CD4-positive, CD25-positive, alpha-beta regulatory T cell (primary cell): Measurements from ENCODE around the gene DNAH1. TPM values are rescaled to one million over a fixed set of nuclear protein-coding genes. Genes with fewer than 3 reads are reported as not detected.
A peak's percentile ranks its signal among the peaks of the same experiment; 100 is the strongest.

Source experiments
- ATAC-seq, 2 donors: fragments of 150-1000 bp; cut with Tn5 transposase; one replicate each; pipeline ENCODE4 v1.10.0; 2021; ENCODE audit warnings: low read depth in 2 of 2, moderate number of reproducible peaks in 2 of 2, moderate library complexity in 1 of 2
- DNase-seq, 3 donors: peaks; one replicate each; pipeline versions ENCODE4 v3.0.0 to v3.0.0-alpha.2; 2012 to 2022; ENCODE audit warnings: mixed read lengths in 1 of 3
- H3K27ac ChIP-seq: one replicate; pipeline ENCODE4 v1.7.0; 2013; ENCODE audit warnings: mild to moderate bottlenecking, low read length; ENCODE audit not compliant: insufficient read depth, poor library complexity, severe bottlenecking
- H3K27me3 ChIP-seq: one replicate; pipeline ENCODE4 v1.7.0; 2013; ENCODE audit warnings: low read length; ENCODE audit not compliant: control insufficient read depth, insufficient read depth
- H3K36me3 ChIP-seq: one replicate; pipeline ENCODE4 v1.7.0; 2013; ENCODE audit warnings: mild to moderate bottlenecking, low read length, moderate library complexity; ENCODE audit not compliant: control insufficient read depth, insufficient read depth
- H3K4me1 ChIP-seq: 2 replicates; pipeline ENCODE4 v1.7.0; 2013; ENCODE audit warnings: mild to moderate bottlenecking, low read length; ENCODE audit not compliant: insufficient read depth, control insufficient read depth, poor library complexity, severe bottlenecking
- H3K4me3 ChIP-seq: one replicate; pipeline ENCODE4 v1.7.0; 2013; ENCODE audit warnings: low read depth, mild to moderate bottlenecking, low read length, moderate library complexity
- H3K9me3 ChIP-seq, 2 experiments: 1 replicate in 1 of 2; 2 replicates in 1 of 2; pipeline ENCODE4 v1.7.0; 2013; ENCODE audit warnings: low read length in 2 of 2, mild to moderate bottlenecking in 1 of 2, moderate library complexity in 1 of 2; ENCODE audit not compliant: control insufficient read depth in 2 of 2
- H3K27ac Mint-ChIP-seq, 3 donors: one replicate each; pipeline ENCODE4 v1.8.0; 2020 to 2022; ENCODE audit warnings: mild to moderate bottlenecking in 3 of 3, mixed read lengths in 3 of 3, moderate library complexity in 2 of 3
- H3K27me3 Mint-ChIP-seq: one replicate; pipeline ENCODE4 v1.8.0; 2022; ENCODE audit warnings: mild to moderate bottlenecking, mixed read lengths
- H3K36me3 Mint-ChIP-seq: one replicate; pipeline ENCODE4 v1.8.0; 2020; ENCODE audit warnings: mixed read lengths
- H3K4me1 Mint-ChIP-seq, 4 donors: one replicate each; pipeline ENCODE4 v1.8.0; 2020 to 2022; ENCODE audit warnings: mixed read lengths in 4 of 4, mild to moderate bottlenecking in 1 of 4
- H3K4me3 Mint-ChIP-seq, 4 donors: one replicate each; pipeline ENCODE4 v1.8.0; 2020 to 2022; ENCODE audit warnings: mild to moderate bottlenecking in 4 of 4, mixed read lengths in 4 of 4, moderate library complexity in 3 of 4
- H3K9me3 Mint-ChIP-seq, 7 donors: one replicate each; pipeline ENCODE4 v1.8.0; 2020 to 2022; ENCODE audit warnings: mixed read lengths in 7 of 7, mild to moderate bottlenecking in 3 of 7, moderate library complexity in 2 of 7
- polyA plus RNA-seq, 4 donors: library from polyadenylated mRNA; unstranded; fragments of 300-500 nt; fragmentation: Illumina TruSeq; gene quantifications; one replicate each; pipeline ENCODE4 v1.2.3, GENCODE V29; 2021
- total RNA-seq: library from RNA; stranded (reverse); gene quantifications from one replicate; pipeline ENCODE4 v1.2.3, GENCODE V29; 2022

Gene DNAH1
- total and polyA plus RNA-seq, 5 donors from 2014 or later, result 0.39 to 59.8 (median 0.67) TPM

- Mint-ChIP-seq H3K4me3 (no peak overlapping the region), H3K36me3 (peaks cover 17% of the 10 kb centered on the region), H3K4me1 (peaks cover 0 to 21% (median 5%) of the 10 kb centered on the region in 4 donors), H3K27ac (no peak overlapping the region), H3K9me3 (no peaks in the 10 kb centered on the region), H3K27me3 (no peaks in the 10 kb centered on the region)
- DNase-seq (no peak), ATAC-seq (no peak)
- H3K36me3 ChIP-seq, result no peaks in the 10 kb centered on the region
- no peak overlapping the region for H3K4me3 ChIP-seq
- H3K9me3 ChIP-seq, result no peaks in the 10 kb centered on the region
- H3K4me1 ChIP-seq, result no peaks in the 10 kb centered on the region
- H3K27ac ChIP-seq, result no peak overlapping the region
- H3K27me3 ChIP-seq, result no peaks in the 10 kb centered on the region
These were observed 16.8 kb upstream of the DNAH1 start for GRCh38 chr3:52299247-52299878.

DNA sequence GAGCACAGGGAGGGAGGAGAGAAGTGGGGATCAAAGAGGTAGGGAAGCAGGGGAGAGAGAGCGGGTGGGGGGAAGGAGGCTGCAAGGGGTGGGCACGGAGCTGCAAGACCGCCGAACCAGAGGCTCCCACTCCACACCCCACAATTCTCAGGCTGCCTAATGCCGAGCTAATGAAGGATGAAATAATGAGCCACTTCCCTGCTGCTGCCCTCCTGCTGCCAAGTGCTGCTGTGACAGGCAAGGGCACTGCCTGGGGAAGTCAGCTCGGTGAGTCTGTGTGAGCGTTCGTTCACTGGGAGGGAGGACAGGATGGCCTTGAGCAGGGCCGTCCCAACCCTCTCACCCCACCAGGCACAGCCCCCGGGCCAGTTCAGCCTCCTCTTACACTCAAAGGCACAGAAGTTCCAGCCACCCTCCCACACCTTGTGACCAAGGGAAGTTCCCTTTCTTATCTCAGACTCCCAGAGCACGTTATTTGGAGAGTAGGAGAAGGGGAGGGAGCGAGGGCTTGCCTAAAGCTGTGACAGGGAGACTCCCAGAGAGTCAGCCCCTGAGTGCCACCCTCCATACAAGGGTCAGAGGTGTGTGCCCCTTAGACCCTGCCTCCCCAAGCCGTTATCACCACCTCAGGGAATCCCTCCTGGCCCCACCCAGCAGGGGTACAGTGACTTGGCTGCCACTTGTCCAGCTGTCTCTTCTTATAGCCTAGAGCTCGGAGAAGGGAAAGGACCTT is 16.1 kb upstream of the DNAH1 start:
- Histone ChIP-seq H3K27ac (no peak overlapping the region), H3K4me1 (no peaks in the 10 kb centered on the region), H3K4me3 (no peak overlapping the region), H3K27me3 (no peaks in the 10 kb centered on the region), H3K36me3 (no peaks in the 10 kb centered on the region), H3K9me3 (no peaks in the 10 kb centered on the region)
- Mint-ChIP-seq H3K27ac (no peak overlapping the region), H3K27me3 (no peaks in the 10 kb centered on the region), H3K36me3 (peaks cover 16% of the 10 kb centered on the region), H3K9me3 (peaks cover 0 to 2% (median 0%) of the 10 kb centered on the region in 7 donors), H3K4me1 (peaks cover 0 to 16% (median 6%) of the 10 kb centered on the region in 4 donors), H3K4me3 (no peak overlapping the region)
- ATAC-seq, result peak in 1 of 2 donors; percentile 30
- DNase-seq, result no peak

GRCh38 chr3:52302426-52303145 is 13.5 kb upstream of the DNAH1 start:
- Histone ChIP-seq H3K36me3 (no peaks in the 10 kb centered on the region), H3K27me3 (no peaks in the 10 kb centered on the region), H3K4me3 (no peak overlapping the region), H3K4me1 (no peaks in the 10 kb centered on the region), H3K27ac (no peak overlapping the region), H3K9me3 (no peaks in the 10 kb centered on the region)
- H3K4me3 Mint-ChIP-seq, result no peak overlapping the region
- peaks cover 0 to 17% (median 8%) of the 10 kb centered on the region in 4 donors for H3K4me1 Mint-ChIP-seq
- ATAC-seq, result no peak
- H3K9me3 Mint-ChIP-seq, result peaks cover 0 to 2% (median 0%) of the 10 kb centered on the region in 7 donors
- DNase-seq, result no peak
- peaks cover 14% of the 10 kb centered on the region for H3K36me3 Mint-ChIP-seq
- H3K27me3 Mint-ChIP-seq, result no peaks in the 10 kb centered on the region
- H3K27ac Mint-ChIP-seq, result no peak overlapping the region

GRCh38 chr3:52303811-52304210 is 12.3 kb upstream of the DNAH1 start:
- H3K27ac Mint-ChIP-seq, result peak overlapping the region in 2 of 3 donors; percentile 18 to 56
- H3K9me3 Mint-ChIP-seq, result peaks cover 0 to 2% (median 0%) of the 10 kb centered on the region in 7 donors
- H3K4me1 Mint-ChIP-seq, result peaks cover 0 to 24% (median 9%) of the 10 kb centered on the region in 4 donors
- no peaks in the 10 kb centered on the region for H3K36me3 ChIP-seq
- no peak overlapping the region for H3K4me3 ChIP-seq
- DNase-seq (no peak), ATAC-seq (no peak)
- no peaks in the 10 kb centered on the region for H3K27me3 Mint-ChIP-seq
- no peak overlapping the region for H3K27ac ChIP-seq
- no peak overlapping the region for H3K4me3 Mint-ChIP-seq
- no peaks in the 10 kb centered on the region for H3K4me1 ChIP-seq
- no peaks in the 10 kb centered on the region for H3K27me3 ChIP-seq
- no peaks in the 10 kb centered on the region for H3K9me3 ChIP-seq
- H3K36me3 Mint-ChIP-seq, result peaks cover 14% of the 10 kb centered on the region

DNA sequence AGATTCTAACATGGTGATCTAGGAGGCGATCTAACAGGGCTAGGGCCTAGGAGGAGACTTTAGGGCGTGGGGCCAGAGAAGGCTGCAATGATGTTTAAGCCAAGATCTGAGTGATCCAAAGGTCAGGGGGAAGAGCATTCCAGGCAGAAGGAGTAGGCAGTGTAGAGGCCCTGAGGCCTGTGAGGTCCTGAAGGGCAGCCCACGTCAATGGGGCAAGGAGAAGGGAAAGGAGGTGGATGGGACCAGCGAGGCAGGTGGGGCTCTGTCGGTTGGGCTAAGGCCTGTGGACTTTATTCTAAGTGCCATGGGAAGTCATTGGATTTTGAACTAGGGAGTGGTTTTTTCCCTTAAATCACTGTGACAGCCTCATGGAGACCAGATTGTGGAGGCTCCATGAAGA is 10.2 kb upstream of the DNAH1 start:
- H3K27ac Mint-ChIP-seq, result peak overlapping the region in 2 of 3 donors; percentile 59 to 65
- H3K4me3 Mint-ChIP-seq, result no peak overlapping the region
- H3K4me1 Mint-ChIP-seq, result peaks cover 0 to 27% (median 11%) of the 10 kb centered on the region in 4 donors
- peaks cover 0 to 2% (median 0%) of the 10 kb centered on the region in 7 donors for H3K9me3 Mint-ChIP-seq
- DNase-seq (no peak), ATAC-seq (no peak)
- H3K27me3 Mint-ChIP-seq, result no peaks in the 10 kb centered on the region
- peaks cover 3% of the 10 kb centered on the region for H3K36me3 ChIP-seq
- H3K36me3 Mint-ChIP-seq, result peaks cover 18% of the 10 kb centered on the region
- H3K4me3 ChIP-seq, result no peak overlapping the region
- no peaks in the 10 kb centered on the region for H3K27me3 ChIP-seq
- H3K27ac ChIP-seq, result no peak overlapping the region
- H3K9me3 ChIP-seq, result no peaks in the 10 kb centered on the region
- peaks cover 3% of the 10 kb centered on the region for H3K4me1 ChIP-seq

DNA sequence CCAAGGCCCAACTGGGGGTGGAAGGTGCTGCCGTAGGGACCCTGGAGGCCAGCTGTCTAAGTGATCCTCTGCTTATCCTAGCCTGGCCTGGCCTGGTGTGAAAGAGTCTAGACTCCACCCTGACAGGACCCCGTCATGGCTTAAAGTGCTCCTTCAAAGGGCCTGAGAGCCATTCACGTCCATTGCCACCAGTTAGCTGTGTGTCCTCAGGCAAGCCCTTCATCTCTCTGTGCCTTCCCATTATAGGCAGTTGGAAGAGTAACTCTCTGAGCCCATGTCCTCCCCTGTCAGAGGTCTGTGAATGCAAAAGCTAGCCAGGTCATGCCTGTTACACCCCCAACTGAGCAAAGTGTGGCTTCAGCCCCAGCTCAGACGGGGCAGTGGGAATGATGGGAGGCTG is 9.1 kb upstream of the DNAH1 start:
- Mint-ChIP-seq H3K27me3 (no peaks in the 10 kb centered on the region), H3K9me3 (peaks cover 0 to 2% (median 0%) of the 10 kb centered on the region in 7 donors), H3K4me1 (peaks cover 0 to 32% (median 11%) of the 10 kb centered on the region in 4 donors), H3K4me3 (no peak overlapping the region), H3K36me3 (peaks cover 18% of the 10 kb centered on the region), H3K27ac (peak overlapping the region in 1 of 3 donors; percentile 65)
- Histone ChIP-seq H3K27me3 (no peaks in the 10 kb centered on the region), H3K9me3 (no peaks in the 10 kb centered on the region), H3K4me1 (peaks cover 3% of the 10 kb centered on the region), H3K4me3 (no peak overlapping the region), H3K36me3 (peaks cover 3% of the 10 kb centered on the region), H3K27ac (no peak overlapping the region)
- ATAC-seq (no peak), DNase-seq (no peak)

GRCh38 chr3:52308308-52308707 is 7.8 kb upstream of the DNAH1 start:
- peaks cover 3% of the 10 kb centered on the region for H3K36me3 ChIP-seq
- ATAC-seq, result no peak
- H3K27me3 ChIP-seq, result no peaks in the 10 kb centered on the region
- peaks cover 0 to 32% (median 11%) of the 10 kb centered on the region in 4 donors for H3K4me1 Mint-ChIP-seq
- no peak overlapping the region for H3K4me3 Mint-ChIP-seq
- peaks cover 18% of the 10 kb centered on the region for H3K36me3 Mint-ChIP-seq
- H3K4me1 ChIP-seq, result peaks cover 3% of the 10 kb centered on the region
- H3K4me3 ChIP-seq, result no peak overlapping the region
- DNase-seq, result no peak
- H3K27ac ChIP-seq, result no peak overlapping the region
- H3K27me3 Mint-ChIP-seq, result no peaks in the 10 kb centered on the region
- H3K9me3 Mint-ChIP-seq, result peaks cover 0 to 2% (median 0%) of the 10 kb centered on the region in 7 donors
- no peaks in the 10 kb centered on the region for H3K9me3 ChIP-seq
- H3K27ac Mint-ChIP-seq, result peak overlapping the region in 2 of 3 donors; percentile 56 to 74
